LNCAP (cell line): ENCODE data around the gene ZC3H10.

Experiments used
- CTCF ChIP-seq: fragments of 450-650 bp; IDR thresholded peaks from 2 replicates; pipeline ENCODE4 v1.5.1; 2017; ENCODE audit warnings: mild to moderate bottlenecking

Gene ZC3H10

GRCh38 chr12:56134897-56135296 lies 16.8 kb downstream of the ZC3H10 start:
- TF ChIP-seq CTCF = no peak

- no peak for TF ChIP-seq CTCF
Measured at GRCh38 chr12:56137853-56138571, 19.9 kb downstream of the ZC3H10 start.

- no peak for TF ChIP-seq CTCF
Measured at GRCh38 chr12:56141946-56142784, 24.1 kb downstream of the ZC3H10 start.

- no peak for TF ChIP-seq CTCF
Measured at GRCh38 chr12:56143217-56143616, 25.2 kb downstream of the ZC3H10 start.

- no peak for TF ChIP-seq CTCF
Measured at GRCh38 chr12:56143870-56144269, 25.8 kb downstream of the ZC3H10 start.

GRCh38 chr12:56145217-56145616 lies 27.2 kb downstream of the ZC3H10 start:
- TF ChIP-seq CTCF = no peak

GRCh38 chr12:56146492-56147460 lies 28.7 kb downstream of the ZC3H10 start:
- no peak for TF ChIP-seq CTCF
